GM23338 (cell line): ENCODE results near the gene KANK4. TPM values are rescaled to one million over a fixed set of nuclear protein-coding genes. Genes with fewer than 3 reads are reported as not detected.

Experiments used
- ATAC-seq: fragments of 200-7000 bp; cut with Tn5 transposase; 3 replicates; pipeline ENCODE4 v1.9.1; 2020
- DNase-seq: peaks from one replicate; pipeline ENCODE4 v3.0.0-alpha.2; 2015; ENCODE audit warnings: low spot score
- H2AFZ ChIP-seq: fragments of 200-600 bp; sonication (generic); 2 replicates; pipeline ENCODE4 v1.8.0; 2016; ENCODE audit warnings: antibody characterized with exemption, mild to moderate bottlenecking, moderate library complexity
- H3F3A ChIP-seq: fragments of 200-600 bp; sonication (generic); replicated peaks from 2 replicates; pipeline ENCODE4 v1.8.0; 2017; ENCODE audit warnings: antibody characterized with exemption, mixed run types, low read depth
- H3K27ac ChIP-seq: fragments of 200-600 bp; sonication (generic); 2 replicates; pipeline ENCODE4 v1.6.1; 2016; ENCODE audit warnings: low read depth
- H3K27me3 ChIP-seq: fragments of 200-600 bp; sonication (generic); 2 replicates; pipeline ENCODE4 v1.8.0; 2016; ENCODE audit warnings: mild to moderate bottlenecking, mixed run types, moderate library complexity; ENCODE audit not compliant: insufficient read depth
- H3K36me3 ChIP-seq: fragments of 200-600 bp; sonication (generic); 2 replicates; pipeline ENCODE4 v1.8.0; 2016; ENCODE audit warnings: mild to moderate bottlenecking; ENCODE audit not compliant: insufficient read depth
- H3K4me1 ChIP-seq: fragments of 200-600 bp; sonication (generic); 2 replicates; pipeline ENCODE4 v1.8.0; 2016; ENCODE audit warnings: mild to moderate bottlenecking, moderate library complexity; ENCODE audit not compliant: insufficient read depth
- H3K4me2 ChIP-seq: fragments of 200-600 bp; sonication (generic); 2 replicates; pipeline ENCODE4 v1.7.1; 2017; ENCODE audit warnings: mixed run types
- H3K4me3 ChIP-seq: fragments of 200-600 bp; sonication (generic); 2 replicates; pipeline ENCODE4 v1.6.1; 2016; ENCODE audit warnings: mixed run types
- H3K79me2 ChIP-seq: fragments of 200-600 bp; sonication (generic); replicated peaks from 2 replicates; pipeline ENCODE4 v1.8.0; 2017; ENCODE audit warnings: mild to moderate bottlenecking; ENCODE audit not compliant: insufficient read depth
- H3K9me2 ChIP-seq: fragments of 200-600 bp; sonication (generic); 2 replicates; pipeline ENCODE4 v1.8.0; 2017; ENCODE audit not compliant: insufficient read depth
- H4K20me1 ChIP-seq: fragments of 200-600 bp; sonication (generic); replicated peaks from 2 replicates; pipeline ENCODE4 v1.8.0; 2017; ENCODE audit warnings: mild to moderate bottlenecking; ENCODE audit not compliant: insufficient read depth
- H3K27ac Mint-ChIP-seq: 2 replicates; pipeline ENCODE4 v1.8.0; 2020; ENCODE audit warnings: inconsistent platforms, mild to moderate bottlenecking, moderate library complexity, mixed read lengths
- H3K27me3 Mint-ChIP-seq: 3 replicates; pipeline ENCODE4 v1.8.0; 2022; ENCODE audit warnings: low read depth, mild to moderate bottlenecking, moderate library complexity, mixed read lengths, inconsistent platforms; ENCODE audit not compliant: insufficient read depth, poor library complexity
- H3K36me3 Mint-ChIP-seq: 3 replicates; pipeline ENCODE4 v1.8.0; 2021; ENCODE audit warnings: low read depth, mild to moderate bottlenecking, inconsistent platforms, moderate library complexity, mixed read lengths
- H3K4me1 Mint-ChIP-seq: 3 replicates; pipeline ENCODE4 v1.8.0; 2020; ENCODE audit warnings: mild to moderate bottlenecking, inconsistent platforms, mixed read lengths
- H3K4me3 Mint-ChIP-seq: 3 replicates; pipeline ENCODE4 v1.8.0; 2021; ENCODE audit warnings: moderate library complexity, mild to moderate bottlenecking, inconsistent platforms, mixed read lengths
- H3K9me3 Mint-ChIP-seq: 3 replicates; pipeline ENCODE4 v1.8.0; 2020; ENCODE audit warnings: moderate library complexity, mild to moderate bottlenecking, inconsistent platforms, mixed read lengths
- EZH2 ChIP-seq: fragments of 200-600 bp; sonication (generic); IDR thresholded peaks from one replicate; pipeline ENCODE4 v1.8.0; 2017; ENCODE audit warnings: antibody characterized with exemption, mild to moderate bottlenecking, low read depth; ENCODE audit not compliant: unreplicated experiment
- JUNB ChIP-seq: IDR thresholded peaks from one replicate; pipeline ENCODE4 v1.6.1; 2016; ENCODE audit warnings: antibody characterized with exemption; ENCODE audit not compliant: unreplicated experiment
- NANOG ChIP-seq: IDR thresholded peaks from 2 replicates; pipeline ENCODE4 v1.6.1; 2016; ENCODE audit warnings: antibody characterized with exemption, borderline replicate concordance
- STAT1 ChIP-seq: IDR thresholded peaks from one replicate; pipeline ENCODE4 v1.6.1; 2016; ENCODE audit warnings: antibody characterized with exemption; ENCODE audit not compliant: unreplicated experiment
- ZNF331 ChIP-seq: fragments of 250-450 bp; sonication (Bioruptor Pico); IDR thresholded peaks from 2 replicates; pipeline ENCODE4 v1.5.0; 2020; ENCODE audit warnings: low read depth, mild to moderate bottlenecking, moderate library complexity
- ZNF462 ChIP-seq: fragments of 250-450 bp; sonication (Bioruptor Pico); IDR thresholded peaks from 2 replicates; pipeline ENCODE4 v1.5.0; 2020; ENCODE audit warnings: mild to moderate bottlenecking, moderate library complexity
- polyA plus RNA-seq: library from polyadenylated mRNA; unstranded; fragments of >200 nt; fragmentation: Nextera tagmentation; extraction: Ambion mirVana; gene quantifications from 2 replicates; pipeline ENCODE4 v1.2.1, GENCODE V29; 2016
- total RNA-seq: library from RNA; depleted of rRNA; stranded (reverse); fragments of >200 nt; shearing (Covaris generic); gene quantifications from 2 replicates; pipeline ENCODE4 v1.2.3, GENCODE V29; 2014
- TF ChIP-seq, protein P1 (sequence below): IDR thresholded peaks from one replicate; pipeline ENCODE4 v1.6.1; 2018; ENCODE audit warnings: antibody characterized with exemption; ENCODE audit not compliant: unreplicated experiment

KANK4 gene
- total and polyA plus RNA-seq, 2 experiments from 2014 or later = 0.31 to 0.42 TPM

- TF ChIP-seq, protein P1, sequence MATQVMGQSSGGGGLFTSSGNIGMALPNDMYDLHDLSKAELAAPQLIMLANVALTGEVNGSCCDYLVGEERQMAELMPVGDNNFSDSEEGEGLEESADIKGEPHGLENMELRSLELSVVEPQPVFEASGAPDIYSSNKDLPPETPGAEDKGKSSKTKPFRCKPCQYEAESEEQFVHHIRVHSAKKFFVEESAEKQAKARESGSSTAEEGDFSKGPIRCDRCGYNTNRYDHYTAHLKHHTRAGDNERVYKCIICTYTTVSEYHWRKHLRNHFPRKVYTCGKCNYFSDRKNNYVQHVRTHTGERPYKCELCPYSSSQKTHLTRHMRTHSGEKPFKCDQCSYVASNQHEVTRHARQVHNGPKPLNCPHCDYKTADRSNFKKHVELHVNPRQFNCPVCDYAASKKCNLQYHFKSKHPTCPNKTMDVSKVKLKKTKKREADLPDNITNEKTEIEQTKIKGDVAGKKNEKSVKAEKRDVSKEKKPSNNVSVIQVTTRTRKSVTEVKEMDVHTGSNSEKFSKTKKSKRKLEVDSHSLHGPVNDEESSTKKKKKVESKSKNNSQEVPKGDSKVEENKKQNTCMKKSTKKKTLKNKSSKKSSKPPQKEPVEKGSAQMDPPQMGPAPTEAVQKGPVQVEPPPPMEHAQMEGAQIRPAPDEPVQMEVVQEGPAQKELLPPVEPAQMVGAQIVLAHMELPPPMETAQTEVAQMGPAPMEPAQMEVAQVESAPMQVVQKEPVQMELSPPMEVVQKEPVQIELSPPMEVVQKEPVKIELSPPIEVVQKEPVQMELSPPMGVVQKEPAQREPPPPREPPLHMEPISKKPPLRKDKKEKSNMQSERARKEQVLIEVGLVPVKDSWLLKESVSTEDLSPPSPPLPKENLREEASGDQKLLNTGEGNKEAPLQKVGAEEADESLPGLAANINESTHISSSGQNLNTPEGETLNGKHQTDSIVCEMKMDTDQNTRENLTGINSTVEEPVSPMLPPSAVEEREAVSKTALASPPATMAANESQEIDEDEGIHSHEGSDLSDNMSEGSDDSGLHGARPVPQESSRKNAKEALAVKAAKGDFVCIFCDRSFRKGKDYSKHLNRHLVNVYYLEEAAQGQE = no peak
- no peak for TF ChIP-seq EZH2
Observed at GRCh38 chr1:62317021-62317768, 2.0 kb downstream of the KANK4 start (continued).

- Mint-ChIP-seq H3K27me3 (peaks cover 40% of the 10 kb centered on the region), H3K27ac (no peak overlapping the region), H3K4me1 (peaks cover 8% of the 10 kb centered on the region; the same call in 2 of the 3 replicates), H3K9me3 (no peaks in the 10 kb centered on the region; the same call in 2 of the 3 replicates), H3K36me3 (no peaks in the 10 kb centered on the region; the same call in 2 of the 3 replicates), H3K4me3 (no peak overlapping the region)
- Histone ChIP-seq H3K27ac (no peak overlapping the region), H3F3A (no peaks in the 10 kb centered on the region), H3K9me2 (peaks cover 4% of the 10 kb centered on the region; the same call in 1 of the 2 replicates), H3K27me3 (peaks cover 51% of the 10 kb centered on the region), H2AFZ (no peak overlapping the region), H3K4me1 (no peaks in the 10 kb centered on the region; the same call in 1 of the 2 replicates), H4K20me1 (no peaks in the 10 kb centered on the region), H3K79me2 (no peaks in the 10 kb centered on the region), H3K36me3 (no peaks in the 10 kb centered on the region), H3K4me2 (no peak overlapping the region), H3K4me3 (no peak overlapping the region)
- DNase-seq (no peak), ATAC-seq (no peak)
- no peak for TF ChIP-seq EZH2
- TF ChIP-seq NANOG = no peak
- TF ChIP-seq ZNF331 = no peak
Observed at GRCh38 chr1:62316135-62316534, 3.1 kb downstream of the KANK4 start.

DNA sequence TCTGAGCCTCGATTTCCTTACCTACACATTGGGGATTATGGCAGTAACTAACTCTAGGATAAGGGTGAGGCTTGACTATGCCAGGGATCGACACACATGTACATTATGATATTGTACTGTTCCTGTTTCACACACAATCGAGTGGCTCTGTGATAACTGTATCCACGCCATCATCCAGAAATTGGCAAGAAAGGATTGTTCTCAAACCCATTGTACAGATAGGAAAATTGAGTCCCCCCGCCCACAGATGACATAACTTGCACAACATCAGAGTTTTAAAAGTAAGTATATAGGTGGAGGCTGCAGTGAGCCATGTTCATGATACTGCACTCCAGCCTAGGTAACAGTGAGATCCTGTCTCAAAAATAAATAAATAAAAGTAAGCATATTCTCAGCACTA is 3.8 kb downstream of the KANK4 start:
- H3K36me3 ChIP-seq = no peaks in the 10 kb centered on the region
- no peak for DNase-seq
- H3K9me3 Mint-ChIP-seq = no peaks in the 10 kb centered on the region; the same call in 2 of the 3 replicates
- no peaks in the 10 kb centered on the region for H3F3A ChIP-seq
- H3K36me3 Mint-ChIP-seq = no peaks in the 10 kb centered on the region; the same call in 2 of the 3 replicates
- H3K4me2 ChIP-seq = no peak overlapping the region
- no peak overlapping the region for H3K27ac ChIP-seq
- no peak overlapping the region for H3K27ac Mint-ChIP-seq
- H3K27me3 ChIP-seq = peaks cover 44% of the 10 kb centered on the region
- H3K4me1 ChIP-seq = no peaks in the 10 kb centered on the region; the same call in 1 of the 2 replicates
- no peaks in the 10 kb centered on the region for H4K20me1 ChIP-seq
- no peak overlapping the region for H3K4me3 Mint-ChIP-seq
- H3K27me3 Mint-ChIP-seq = peaks cover 37% of the 10 kb centered on the region
- peaks cover 8% of the 10 kb centered on the region; the same call in 1 of the 2 replicates for H3K9me2 ChIP-seq
- no peaks in the 10 kb centered on the region for H3K79me2 ChIP-seq
- H3K4me3 ChIP-seq = no peak overlapping the region
- no peak overlapping the region for H2AFZ ChIP-seq
- no peak for ATAC-seq
- peaks cover 9% of the 10 kb centered on the region; the same call in 2 of the 3 replicates for H3K4me1 Mint-ChIP-seq
- TF ChIP-seq JUNB = no peak
- no peak for TF ChIP-seq STAT1
- no peak for TF ChIP-seq ZNF462 (CRISPR knock-in tag)
- TF ChIP-seq NANOG = no peak
